GM19193 (cell line): ENCODE measurements around the gene FGL2.
A peak's percentile ranks its signal among the peaks of the same experiment; 100 is the strongest.

Experiments used
- POLR2A ChIP-seq: IDR thresholded peaks from 4 replicates; pipeline ENCODE4 v1.6.1; 2011; ENCODE audit not compliant: insufficient read depth, insufficient read length; ENCODE audit errors: extremely low read depth

FGL2 gene, protein sequence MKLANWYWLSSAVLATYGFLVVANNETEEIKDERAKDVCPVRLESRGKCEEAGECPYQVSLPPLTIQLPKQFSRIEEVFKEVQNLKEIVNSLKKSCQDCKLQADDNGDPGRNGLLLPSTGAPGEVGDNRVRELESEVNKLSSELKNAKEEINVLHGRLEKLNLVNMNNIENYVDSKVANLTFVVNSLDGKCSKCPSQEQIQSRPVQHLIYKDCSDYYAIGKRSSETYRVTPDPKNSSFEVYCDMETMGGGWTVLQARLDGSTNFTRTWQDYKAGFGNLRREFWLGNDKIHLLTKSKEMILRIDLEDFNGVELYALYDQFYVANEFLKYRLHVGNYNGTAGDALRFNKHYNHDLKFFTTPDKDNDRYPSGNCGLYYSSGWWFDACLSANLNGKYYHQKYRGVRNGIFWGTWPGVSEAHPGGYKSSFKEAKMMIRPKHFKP

DNA sequence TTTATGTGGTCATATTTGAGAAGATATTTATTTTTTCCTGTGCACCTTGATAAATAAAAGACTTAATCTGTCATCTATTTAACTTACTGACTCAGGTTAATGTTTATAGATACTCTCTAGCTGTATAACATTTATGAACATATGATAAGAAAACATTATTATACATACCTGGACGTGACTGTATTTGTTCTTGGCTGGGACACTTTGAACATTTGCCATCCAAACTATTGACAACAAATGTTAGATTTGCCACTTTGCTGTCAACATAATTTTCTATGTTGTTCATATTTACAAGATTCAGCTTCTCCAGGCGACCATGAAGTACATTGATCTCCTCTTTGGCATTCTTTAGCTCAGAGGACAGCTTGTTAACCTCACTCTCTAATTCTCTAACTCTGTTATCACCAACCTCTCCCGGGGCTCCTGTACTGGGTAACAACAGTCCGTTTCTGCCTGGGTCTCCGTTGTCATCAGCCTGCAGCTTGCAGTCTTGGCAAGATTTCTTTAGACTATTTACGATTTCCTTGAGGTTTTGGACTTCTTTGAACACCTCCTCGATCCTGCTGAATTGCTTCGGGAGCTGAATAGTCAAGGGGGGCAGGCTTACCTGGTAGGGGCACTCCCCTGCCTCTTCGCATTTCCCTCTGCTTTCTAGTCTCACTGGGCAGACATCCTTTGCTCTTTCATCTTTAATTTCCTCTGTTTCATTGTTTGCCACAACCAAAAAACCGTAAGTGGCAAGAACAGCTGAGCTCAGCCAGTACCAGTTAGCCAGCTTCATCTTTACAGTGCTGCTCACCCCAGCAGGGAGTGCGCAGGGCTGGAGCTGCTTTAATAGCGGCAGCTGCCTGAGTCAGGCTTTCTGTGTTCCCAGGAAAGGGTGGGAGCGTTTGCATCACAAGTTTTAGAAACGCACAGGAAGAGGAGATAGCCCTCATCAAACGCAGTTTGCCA lies at the start of gene FGL2:
Gene FGL2, minus strand, starts transcription at position 807 of the 954 bp plus-strand sequence. Its CDS starts 26 bp downstream, at position 781.
- TF ChIP-seq POLR2A, result peak; percentile 58

DNA sequence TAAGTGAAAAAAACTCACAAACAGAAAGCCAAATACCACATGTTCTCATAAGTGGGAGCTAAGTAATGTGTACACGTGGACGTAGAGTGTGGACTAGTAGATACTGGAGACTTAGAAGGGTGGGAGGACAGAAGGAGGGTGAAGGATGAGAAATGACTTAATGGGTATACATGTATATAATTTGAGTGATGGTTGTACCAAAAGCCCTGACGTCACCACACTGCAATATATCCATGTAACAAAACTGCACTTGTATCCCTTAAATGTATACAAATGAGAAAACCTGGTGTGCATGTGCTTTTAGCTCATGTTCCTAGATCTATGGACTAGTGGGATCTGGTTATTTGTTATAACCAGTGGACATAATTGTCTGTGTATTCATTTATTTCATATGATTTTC lies 48.5 kb upstream of the FGL2 start:
- TF ChIP-seq POLR2A, result no peak

DNA sequence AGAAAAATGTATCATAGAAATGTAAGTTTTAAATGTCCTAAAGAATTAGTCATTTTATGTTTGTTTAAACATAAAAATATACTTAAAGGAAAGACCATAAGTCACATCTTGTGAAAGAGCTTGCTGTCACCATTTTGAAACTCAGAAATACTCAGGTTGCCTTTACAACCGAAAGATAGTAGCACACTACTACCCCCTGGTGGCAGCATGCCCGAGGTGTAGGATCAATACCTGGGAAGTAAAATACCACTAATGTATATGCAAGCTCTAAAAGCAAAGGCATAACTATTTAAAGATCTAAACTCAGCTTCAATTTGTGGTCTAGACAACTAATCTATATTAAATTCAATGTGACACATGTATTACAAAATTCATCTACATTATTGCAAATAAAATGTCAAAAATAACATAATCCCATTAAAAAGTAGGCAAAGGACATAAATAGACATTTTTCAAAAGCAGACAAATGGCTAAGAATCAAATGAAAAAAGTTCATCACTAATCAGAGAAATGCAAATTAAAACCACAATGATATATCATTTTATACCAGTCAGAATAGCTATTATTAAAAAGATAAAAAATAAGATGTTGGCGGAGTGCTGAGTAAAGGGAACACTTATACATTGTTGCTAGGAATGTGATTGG lies 47.7 kb upstream of the FGL2 start:
- TF ChIP-seq POLR2A, result no peak

DNA sequence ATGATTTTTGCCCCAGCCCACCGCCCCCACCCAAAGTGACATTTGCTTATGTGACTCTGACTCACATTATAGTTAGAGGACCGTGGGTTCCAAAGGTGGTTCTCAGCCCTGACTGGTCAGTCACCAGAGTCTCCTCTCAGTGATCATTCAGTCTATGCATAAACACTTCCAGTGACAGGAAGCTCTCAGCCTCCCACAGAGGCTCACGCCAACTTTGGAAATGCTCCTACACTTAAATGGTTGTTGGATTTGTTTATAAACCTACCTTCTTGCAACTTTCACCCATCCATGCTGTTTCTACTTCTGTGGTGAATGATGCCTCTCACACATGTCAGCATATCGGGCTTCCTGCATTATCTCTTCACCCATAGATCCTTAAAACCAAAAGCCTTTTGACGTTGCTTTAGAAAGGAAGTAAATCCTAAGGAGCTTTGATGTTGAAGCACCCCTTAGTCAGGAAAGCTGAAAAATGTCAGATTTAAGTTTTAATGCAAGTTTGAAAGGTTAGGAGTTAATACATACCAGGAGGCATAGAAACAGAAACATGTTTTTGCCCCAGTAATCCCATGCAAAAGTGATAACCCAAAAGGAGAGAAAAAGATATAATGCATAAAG lies 46.5 kb upstream of the FGL2 start:
- no peak for TF ChIP-seq POLR2A

DNA sequence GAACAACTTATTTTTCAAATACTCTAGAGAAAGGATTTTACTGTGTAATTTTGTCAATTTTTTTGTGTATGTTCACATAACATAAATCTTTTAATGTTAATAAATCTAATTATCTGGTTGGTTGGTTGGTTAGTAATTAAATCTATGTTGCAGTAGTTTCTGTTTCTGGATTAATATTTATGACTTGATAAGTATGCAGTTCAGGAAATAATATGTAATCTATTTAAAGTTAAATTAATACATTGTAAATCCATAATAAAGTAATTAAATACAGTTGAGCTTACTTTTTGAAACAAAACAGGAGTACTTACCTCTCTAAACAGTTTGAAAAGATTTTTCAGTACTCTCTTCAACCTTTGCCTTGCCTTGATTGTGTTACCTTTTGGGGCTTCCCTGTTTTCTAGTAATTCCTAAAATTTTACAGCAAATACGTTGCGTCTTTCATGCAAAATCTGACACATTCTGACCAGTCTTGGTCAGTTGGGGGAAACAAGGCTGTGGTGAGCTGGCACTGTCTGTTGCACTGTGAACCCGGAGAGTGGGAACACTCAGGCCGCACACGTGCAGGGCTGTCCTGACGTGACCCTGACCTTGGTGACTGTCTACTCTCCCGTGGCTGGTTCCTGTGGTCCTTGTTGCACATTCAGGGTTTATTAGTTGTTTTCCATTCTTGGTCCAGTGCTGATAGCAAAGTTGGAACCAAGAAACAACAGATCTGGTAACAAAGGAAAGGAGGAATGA lies 45.6 kb upstream of the FGL2 start:
- no peak for TF ChIP-seq POLR2A

DNA sequence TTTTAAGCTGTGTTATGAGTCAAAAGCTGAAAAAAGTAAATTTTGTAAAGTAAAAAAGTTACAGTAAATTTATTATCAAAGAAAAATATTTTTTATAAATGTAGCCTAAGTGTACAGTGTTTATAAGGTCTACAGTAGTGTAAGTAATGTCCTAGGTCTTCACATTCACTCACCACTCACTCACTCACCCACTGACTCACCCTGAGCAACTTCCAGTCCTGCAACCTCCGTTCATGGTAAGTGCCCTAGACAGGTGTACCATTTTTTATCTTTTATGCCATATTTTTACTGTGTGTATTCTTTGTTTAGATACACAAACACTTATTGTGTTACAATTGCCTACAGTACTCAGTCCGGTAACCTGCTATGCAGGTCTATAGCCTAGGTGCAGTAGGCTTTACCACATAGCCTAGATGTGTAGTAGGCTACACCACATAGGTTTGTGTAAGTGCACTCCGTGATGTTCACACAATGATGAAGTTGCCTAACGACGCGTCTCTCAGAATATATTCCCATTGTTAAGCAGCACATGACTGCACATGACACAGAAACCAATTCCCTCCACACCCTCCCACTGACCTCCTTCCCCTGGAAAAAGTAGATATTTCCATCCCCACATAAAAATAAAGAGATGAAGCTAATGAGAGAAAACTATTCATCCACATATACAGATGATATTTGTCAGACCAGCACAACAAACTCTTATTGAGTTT lies 44.8 kb upstream of the FGL2 start:
- TF ChIP-seq POLR2A, result no peak

DNA sequence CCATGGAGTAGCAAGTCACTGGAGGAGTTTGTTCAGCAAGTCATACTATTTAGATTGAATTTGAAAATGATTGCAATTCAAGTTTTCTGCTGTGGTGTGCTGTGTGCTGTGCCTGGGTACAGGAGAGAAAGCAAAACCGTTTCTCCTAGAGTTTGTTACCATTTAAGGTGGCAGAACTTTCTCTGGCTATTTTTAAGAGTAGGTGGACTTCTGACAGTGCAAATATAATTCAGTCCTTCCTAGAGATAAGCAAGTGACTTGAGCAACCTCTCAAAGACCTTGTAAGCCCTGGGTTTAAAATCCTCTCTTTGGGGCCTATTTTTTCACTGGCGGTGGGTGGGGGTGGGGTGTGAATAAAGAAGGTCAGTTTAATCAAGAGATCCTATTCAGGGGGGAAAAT lies 42.9 kb upstream of the FGL2 start:
- no peak for TF ChIP-seq POLR2A

DNA sequence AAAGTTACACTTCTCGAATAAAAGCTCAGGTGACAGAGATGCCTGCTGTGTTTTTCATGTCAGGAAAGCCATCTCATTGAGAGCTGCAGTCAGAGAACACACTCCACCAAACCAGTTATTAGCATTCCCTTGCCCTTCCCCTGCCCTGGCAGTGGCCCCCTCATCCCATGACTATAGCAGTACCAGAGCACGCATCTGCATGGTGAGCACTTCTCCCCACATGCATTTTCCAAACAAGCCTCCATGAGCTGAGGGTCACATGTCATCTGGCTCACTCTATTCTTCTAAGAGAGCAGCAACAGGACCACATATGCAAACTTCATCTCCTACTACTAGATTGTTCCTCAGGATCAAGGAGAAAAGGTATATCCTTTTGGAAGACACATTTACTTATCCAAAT lies 42.4 kb upstream of the FGL2 start:
- no peak for TF ChIP-seq POLR2A

DNA sequence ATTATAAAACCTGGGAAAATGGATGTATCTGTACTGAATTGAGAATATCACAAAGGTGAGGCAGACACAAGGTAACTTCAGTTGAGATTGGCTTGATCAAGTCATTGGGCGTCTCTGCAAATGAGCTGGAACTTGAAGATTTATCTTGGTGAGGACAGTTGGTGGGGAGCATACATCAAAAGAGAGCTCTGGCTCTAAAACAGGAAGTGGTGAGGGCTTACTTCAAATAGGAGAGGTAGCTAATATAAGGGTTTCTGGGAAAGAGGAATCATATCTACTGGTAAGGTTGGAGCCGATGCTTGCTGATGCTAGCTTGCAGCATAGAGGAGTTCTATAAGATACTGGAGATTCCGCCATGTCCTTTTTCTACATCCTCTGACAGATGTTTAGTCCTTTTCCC lies 39.9 kb upstream of the FGL2 start:
- TF ChIP-seq POLR2A, result no peak

DNA sequence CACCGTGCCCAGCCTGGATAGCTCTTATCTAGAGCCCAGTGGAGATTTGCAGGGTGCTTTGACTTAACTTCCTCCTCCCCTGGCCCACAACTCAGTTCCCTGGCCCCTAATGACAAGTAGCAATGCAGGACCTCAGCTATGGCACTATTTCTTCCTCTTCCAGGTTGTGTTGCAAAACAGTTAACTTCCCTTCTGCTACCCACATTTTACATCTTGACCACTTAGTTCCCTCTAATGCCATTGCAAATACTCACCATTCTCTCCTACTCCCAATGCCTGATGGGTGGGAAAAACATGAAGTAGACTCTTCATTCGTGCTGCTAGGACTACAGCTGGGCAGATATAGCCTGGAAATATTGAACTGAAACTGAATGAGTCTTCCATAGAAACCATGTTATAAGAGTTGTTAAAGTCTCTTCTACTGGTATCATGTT lies 39.1 kb upstream of the FGL2 start:
- TF ChIP-seq POLR2A, result no peak

DNA sequence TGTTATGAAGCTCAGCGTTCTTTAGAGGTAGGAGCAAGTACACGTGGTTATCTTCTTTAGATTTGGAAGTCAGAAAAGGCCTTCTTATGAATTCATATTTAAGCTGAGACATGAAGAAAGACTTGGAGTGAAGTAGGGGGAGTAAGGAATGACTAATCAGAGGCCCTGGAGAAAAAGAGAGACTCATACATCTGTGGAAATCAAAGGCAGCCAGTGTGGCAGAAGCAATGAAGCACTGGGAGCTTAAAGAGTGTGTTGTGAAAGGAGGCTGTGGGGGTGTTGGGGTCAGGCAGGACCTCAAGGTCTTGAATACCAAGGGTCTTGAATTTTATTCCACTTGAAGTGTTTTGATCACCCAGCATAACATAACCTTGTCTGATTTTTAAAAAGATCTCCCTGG lies 35.7 kb upstream of the FGL2 start:
- no peak for TF ChIP-seq POLR2A

DNA sequence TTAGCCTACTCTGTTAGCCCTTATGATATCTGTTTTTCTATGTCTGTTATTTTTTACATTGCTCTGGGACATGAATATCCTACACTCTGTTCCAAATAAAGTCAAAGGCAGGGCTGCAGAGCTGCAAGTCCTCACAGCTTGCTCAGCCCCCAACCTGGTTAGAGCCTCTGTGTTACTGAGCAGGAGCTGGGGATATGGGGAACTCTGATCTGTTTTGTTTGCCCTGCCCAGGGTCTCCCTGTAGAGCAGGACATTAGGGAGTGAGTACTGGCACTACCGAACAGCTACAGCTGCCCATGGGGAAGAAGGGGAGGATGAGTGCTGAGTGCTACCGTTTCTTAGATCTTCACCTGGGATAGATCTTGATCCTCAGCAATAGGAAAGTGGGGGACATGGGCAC lies 32.8 kb upstream of the FGL2 start:
- TF ChIP-seq POLR2A, result no peak

DNA sequence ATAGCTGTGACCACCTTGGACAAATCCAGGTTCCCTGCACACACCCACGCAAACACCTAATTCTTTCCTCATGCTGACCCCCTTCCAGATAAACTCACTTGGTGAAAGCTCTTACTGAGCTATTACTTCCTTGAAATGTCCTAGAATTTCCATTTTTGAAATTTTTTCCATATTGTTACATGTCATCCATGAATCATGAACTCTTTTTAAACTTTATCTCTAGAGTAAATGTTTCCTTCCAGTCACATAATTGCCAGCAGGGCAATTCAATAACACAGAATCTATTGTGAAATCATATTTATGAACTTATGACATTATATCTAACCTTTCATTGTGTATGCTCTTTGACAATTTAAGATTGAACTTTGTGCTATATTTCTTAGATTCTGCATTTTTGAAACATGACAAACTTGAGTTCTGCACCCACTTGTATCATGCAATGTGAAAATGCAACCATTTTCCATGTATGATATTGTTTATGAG lies 26.8 kb upstream of the FGL2 start:
- TF ChIP-seq POLR2A, result no peak

DNA sequence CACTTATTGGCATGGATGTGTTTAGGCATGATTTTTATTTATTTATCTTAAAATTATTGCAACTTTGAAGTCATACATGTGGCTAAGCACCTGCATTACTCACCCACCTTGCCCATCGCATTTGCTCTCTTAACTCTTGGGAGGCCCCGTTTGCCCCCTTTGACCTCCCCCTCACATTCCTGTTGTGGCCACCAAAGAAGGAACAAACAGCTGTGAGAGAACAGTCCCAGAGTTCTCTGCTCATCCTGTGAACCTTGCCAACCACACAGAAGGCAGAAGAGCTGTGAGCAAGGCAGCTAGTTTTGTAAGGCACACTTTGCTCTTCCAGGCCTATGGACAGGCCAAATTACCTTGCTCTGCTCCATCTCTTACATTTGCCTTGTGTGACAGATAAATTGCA lies 23.6 kb upstream of the FGL2 start:
- no peak for TF ChIP-seq POLR2A

DNA sequence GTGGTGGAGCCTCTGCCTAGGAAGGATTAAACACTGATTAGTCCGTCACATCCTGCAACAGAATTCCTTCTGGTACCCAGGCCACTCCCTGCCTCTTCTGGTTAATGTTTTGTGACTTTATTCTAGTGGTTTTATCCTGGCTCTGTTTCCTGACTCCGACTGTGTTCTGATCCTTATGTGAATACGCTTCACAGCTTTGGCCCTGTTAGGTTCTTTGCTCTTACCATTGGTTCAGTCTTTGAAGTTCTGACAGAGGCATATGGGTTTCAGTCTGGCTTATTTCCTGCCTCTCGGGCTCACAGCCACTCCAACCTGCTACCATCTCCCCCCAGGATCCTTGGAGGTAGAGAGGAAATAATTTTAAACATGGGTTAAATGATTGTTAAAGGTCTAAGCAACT lies 23.2 kb upstream of the FGL2 start:
- no peak for TF ChIP-seq POLR2A
